AG10803 (cell line): ENCODE measurements around the gene MPPED1.

Experiments
- DNase-seq: peaks from one replicate; pipeline ENCODE4 v3.0.0; 2010; ENCODE audit warnings: low read depth
- H3K4me3 ChIP-seq: 2 replicates; pipeline ENCODE4 v1.5.1; 2011; ENCODE audit warnings: mild to moderate bottlenecking, low read length, control low read depth
- TF ChIP-seq, protein P1 (sequence below): conservative IDR thresholded peaks from 2 replicates; pipeline ENCODE4 v1.5.1; 2011; ENCODE audit warnings: mild to moderate bottlenecking, low read length, control low read depth, inconsistent platforms

MPPED1 gene

DNA sequence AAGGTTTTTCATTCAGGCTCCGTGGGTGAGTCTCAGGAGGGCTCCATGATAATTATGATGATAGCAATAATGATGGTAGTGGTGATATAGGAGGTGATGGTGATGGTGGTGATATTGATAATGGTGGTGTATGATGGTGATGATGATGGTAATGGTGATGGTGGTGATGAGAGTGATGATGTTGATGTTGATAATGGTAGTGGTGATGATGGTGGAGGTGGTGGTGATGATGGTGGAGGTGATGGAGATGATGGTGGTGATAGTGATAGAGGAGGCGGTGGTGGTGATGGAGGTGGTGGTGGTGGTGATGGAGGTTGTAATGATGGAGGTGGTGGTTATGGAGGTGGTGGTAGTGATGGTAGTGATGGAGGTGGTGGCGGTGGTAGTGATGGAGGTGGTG is 79.4 kb downstream of the MPPED1 start:
- TF ChIP-seq, protein P1, sequence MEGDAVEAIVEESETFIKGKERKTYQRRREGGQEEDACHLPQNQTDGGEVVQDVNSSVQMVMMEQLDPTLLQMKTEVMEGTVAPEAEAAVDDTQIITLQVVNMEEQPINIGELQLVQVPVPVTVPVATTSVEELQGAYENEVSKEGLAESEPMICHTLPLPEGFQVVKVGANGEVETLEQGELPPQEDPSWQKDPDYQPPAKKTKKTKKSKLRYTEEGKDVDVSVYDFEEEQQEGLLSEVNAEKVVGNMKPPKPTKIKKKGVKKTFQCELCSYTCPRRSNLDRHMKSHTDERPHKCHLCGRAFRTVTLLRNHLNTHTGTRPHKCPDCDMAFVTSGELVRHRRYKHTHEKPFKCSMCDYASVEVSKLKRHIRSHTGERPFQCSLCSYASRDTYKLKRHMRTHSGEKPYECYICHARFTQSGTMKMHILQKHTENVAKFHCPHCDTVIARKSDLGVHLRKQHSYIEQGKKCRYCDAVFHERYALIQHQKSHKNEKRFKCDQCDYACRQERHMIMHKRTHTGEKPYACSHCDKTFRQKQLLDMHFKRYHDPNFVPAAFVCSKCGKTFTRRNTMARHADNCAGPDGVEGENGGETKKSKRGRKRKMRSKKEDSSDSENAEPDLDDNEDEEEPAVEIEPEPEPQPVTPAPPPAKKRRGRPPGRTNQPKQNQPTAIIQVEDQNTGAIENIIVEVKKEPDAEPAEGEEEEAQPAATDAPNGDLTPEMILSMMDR, result no peak
- no peak for DNase-seq
- no peak overlapping the region for H3K4me3 ChIP-seq

DNA sequence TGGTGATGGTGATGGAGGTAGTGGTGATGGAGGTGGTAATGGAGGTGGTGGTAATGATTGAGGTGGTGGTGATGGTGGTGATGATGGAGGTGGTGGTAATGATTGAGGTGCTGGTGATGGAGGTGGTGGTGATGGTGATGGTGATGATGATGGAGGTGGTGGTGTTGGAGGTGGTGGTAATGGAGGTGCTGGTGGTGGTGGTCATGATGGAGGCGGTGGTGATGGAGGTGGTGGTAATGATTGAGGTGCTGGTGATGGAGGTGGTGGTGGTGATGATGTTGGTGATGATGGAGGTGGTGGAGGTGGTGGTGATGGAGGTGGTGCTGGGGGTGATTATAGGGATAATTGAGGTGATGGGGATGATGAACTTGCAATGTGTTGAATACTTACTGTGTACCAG is 79.9 kb downstream of the MPPED1 start:
- H3K4me3 ChIP-seq, result no peak overlapping the region
- TF ChIP-seq, protein P1, result no peak
- DNase-seq, result no peak

DNA sequence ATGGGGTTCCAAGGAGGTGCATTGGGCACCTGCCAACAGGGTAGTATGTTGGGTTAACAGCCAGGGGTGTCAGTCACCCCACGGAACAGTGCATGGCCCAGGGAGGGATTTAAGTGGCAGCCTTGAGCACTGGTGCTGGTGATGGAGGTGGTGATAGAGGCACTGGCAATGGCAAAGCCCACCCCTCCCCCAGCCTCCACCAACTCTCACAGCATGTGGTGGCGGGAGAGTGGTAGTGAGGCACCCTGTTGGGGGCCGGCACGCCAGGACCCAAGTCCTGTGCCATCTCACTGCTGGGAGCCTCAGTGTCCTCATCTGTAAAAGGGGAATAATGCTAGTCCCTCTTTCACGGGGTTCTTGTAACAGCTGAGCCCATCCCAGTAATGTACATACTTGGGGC is 81.5 kb downstream of the MPPED1 start:
- no peak overlapping the region for H3K4me3 ChIP-seq
- TF ChIP-seq, protein P1, result no peak
- no peak for DNase-seq

DNA sequence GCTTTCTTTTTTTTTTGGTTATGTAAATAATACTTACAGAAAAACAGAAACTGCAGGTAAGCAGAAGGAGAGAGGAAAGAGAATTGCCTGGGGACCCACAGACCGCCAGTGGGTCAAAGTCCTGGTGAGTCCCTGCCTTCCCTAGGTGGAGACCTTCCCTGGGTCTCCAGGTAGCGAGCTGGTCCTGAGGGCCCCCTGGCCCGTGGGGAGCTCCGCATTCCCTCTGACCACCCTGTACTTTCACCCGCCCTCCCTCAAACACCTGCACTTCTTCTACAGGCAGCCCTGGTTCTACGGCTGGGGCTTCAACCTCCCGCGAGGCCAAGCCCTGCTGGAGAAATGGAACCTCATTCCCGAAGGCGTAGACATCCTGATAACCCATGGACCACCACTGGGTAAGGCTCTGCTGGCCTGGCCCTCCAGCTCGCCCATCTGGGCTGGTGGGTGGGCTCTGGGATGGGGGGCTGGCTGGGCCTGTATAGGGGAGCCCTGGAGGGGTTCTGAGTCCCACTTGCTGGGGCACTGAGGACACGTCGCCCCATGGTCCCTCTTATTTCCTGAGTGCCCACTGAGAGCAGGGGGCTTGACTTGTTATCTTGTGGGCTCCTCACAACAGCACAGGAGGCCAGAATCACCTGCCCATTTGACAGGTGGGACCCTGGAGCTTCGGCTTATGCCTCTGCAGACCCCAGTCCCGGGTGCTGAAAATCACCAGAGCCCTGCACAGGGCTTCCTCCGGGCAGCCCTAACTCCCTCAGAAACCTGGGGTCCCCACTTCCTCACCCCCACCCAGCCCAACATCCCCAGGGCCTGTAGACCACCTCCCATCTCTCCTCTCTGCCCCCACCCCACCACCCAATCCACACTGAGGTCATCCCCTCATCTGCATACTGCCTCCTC is 86.4 kb downstream of the MPPED1 start:
- TF ChIP-seq, protein P1, result no peak
- H3K4me3 ChIP-seq, result no peak overlapping the region
- DNase-seq, result no peak

DNA sequence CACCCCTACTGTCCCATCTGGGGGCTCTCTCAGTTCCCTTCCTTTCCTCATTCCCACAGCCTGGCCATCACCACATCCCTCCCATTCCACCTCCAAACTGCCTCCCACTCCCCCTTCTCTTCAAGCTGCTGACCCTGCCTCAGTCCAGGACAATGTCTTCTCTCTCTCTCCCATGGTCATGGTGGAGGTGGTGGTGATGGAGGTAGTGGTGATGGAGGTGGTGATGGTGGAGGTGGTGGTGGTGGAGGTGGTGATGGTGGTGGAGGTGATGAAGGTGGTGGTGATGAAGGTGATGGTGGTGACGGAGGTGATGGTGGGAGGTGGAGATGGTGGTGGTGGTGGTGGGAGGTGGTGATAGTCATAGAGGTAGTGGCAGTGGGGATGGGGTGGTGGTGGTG is 87.0 kb downstream of the MPPED1 start:
- no peak for DNase-seq
- TF ChIP-seq, protein P1, result no peak
- H3K4me3 ChIP-seq, result no peak overlapping the region

DNA sequence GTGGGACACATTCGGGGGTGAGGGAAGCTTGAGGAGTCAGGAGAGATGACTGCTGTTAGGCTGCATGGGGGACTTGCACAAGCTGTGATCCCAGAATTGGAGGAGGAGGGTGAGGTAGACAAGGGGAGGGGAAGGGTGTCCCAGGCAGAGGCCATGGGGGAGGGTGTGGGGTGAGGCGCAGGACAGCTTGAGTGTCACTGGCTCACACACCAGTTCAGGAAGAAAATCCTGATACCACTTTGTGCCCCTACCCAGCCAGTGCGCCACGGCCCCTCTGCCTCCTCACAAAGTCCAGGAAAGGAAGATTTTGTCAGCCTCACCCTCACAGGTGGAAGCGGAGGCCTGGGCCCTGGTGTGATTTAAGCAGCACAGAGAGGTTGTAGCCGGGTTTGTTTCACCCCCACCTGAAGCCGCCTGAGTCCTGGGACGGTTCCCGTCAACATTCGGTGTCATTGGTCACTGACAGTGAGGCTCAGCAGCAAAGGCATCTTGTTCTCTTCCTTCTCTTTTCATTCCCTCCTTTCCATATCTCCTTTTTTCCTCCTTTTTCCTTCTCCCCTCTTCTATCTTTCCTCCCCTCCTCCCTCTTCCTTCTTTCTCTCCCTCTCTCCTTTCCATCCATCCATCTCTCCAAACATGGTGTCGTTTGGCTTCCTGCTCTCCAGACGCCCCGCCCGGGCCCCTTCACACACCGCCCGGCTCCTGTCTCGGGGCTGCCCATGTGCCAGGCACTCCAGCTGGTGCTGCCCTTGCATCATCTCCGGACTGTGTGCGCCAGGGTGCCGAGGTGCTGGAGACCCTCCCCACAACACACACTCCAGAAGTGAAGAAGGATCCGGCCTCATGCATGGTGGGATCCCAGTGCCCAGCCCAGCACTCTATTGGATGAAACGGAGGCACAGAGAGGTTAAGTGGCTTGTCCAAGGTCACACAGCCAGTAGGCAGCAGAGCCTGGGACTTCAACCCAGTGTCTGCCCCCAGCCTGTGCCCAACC is 89.3 kb downstream of the MPPED1 start:
- TF ChIP-seq, protein P1, result no peak
- no peak overlapping the region for H3K4me3 ChIP-seq
- no peak for DNase-seq
